ENCODE data around the gene TAMALIN. TPM values are rescaled to one million over a fixed set of nuclear protein-coding genes. Genes with fewer than 3 reads are reported as not detected.
A peak's percentile ranks its signal among the peaks of the same experiment; 100 is the strongest.

The TAMALIN gene
- polyA plus RNA-seq, 3 donors = 0.63 to 118 (median 1.6) TPM

- peaks cover 28 to 44% (median 40%) of the 10 kb centered on the region in 3 donors for H3K27me3 Mint-ChIP-seq (ENCODE audit: low read depth in 3 of 3)
- H3K4me1 Mint-ChIP-seq = peaks cover 58% of the 10 kb centered on the region
- peaks cover 30% of the 10 kb centered on the region for H4K20me1 ChIP-seq (ENCODE audit: insufficient read depth, low read length)
Observed at GRCh38 chr12:52049286-52049685, 42.5 kb downstream of the TAMALIN start.

GRCh38 chr12:52049688-52050087, 42.9 kb downstream of the TAMALIN start:
- peaks cover 55% of the 10 kb centered on the region for H3K4me1 Mint-ChIP-seq
- 79% methylated on average over 4 of the region's 5 CpGs for WGBS (ENCODE audit: insufficient coverage)
- Histone ChIP-seq H4K20me1 (ENCODE audit: insufficient read depth, low read length) (peaks cover 34% of the 10 kb centered on the region), H3K4me3 (replicated peaks in 1 of 3; ENCODE audit: low read depth in 2 of 3, low read length in 3 of 3) (peak overlapping the region in 1 of 3 experiments; percentile 87), H3K27ac (ENCODE audit: low read depth in 1 of 2, low read length in 2 of 2) (peak overlapping the region in 1 of 2 donors; percentile 85), H3K36me3 (replicated peaks in 1 of 2; ENCODE audit: control insufficient read depth in 1 of 2, insufficient read depth in 2 of 2, low read length in 2 of 2) (peaks cover 0 to under 1% of the 10 kb centered on the region in 2 donors), H3K9ac (ENCODE audit: insufficient read depth, low read length, poor library complexity, severe bottlenecking) (no peak overlapping the region), H3K79me2 (ENCODE audit: insufficient read depth, low read length) (no peaks in the 10 kb centered on the region), H3K9me3 (replicated peaks in 1 of 2; ENCODE audit: control insufficient read depth in 1 of 2, insufficient read depth in 1 of 2, low read length in 2 of 2) (no peaks in the 10 kb centered on the region), H2AFZ (ENCODE audit: insufficient read depth, low read depth, low read length, poor library complexity, severe bottlenecking) (no peak overlapping the region), H3K27me3 (ENCODE audit: control insufficient read depth in 2 of 2, insufficient read depth in 2 of 2, low read length in 2 of 2) (peaks cover 0 to 24% of the 10 kb centered on the region in 2 donors), H3K4me1 (ENCODE audit: control insufficient read depth in 1 of 2, insufficient read depth in 2 of 2, low read length in 2 of 2) (peaks cover 47 to 85% of the 10 kb centered on the region in 2 donors), H3K4me2 (replicated peaks; ENCODE audit: extremely low read depth, low read length, poor library complexity, severe bottlenecking) (peak overlapping the region; percentile 79)
- DNase-seq = no peak
- H3K4me3 Mint-ChIP-seq = peak overlapping the region; percentile 86 to 99
- peaks cover 0 to 16% (median 5%) of the 10 kb centered on the region in 7 donors for H3K9me3 Mint-ChIP-seq
- peak overlapping the region; percentile 94 to 97 (median 96) for H3K27ac Mint-ChIP-seq
- peaks cover 28 to 43% (median 40%) of the 10 kb centered on the region in 3 donors for H3K27me3 Mint-ChIP-seq (ENCODE audit: low read depth in 3 of 3)
- TF ChIP-seq CTCF (IDR thresholded peaks at IDR 0.05) = no peak
- intact Hi-C loops (cut with micrococcal nuclease) = loop anchor here (2.0 kb wide), 3 partner anchors 13 to 25 kb away; no protein-coding TSS in a partner anchor
- H3K36me3 Mint-ChIP-seq = peaks cover 18 to 34% of the 10 kb centered on the region in 2 donors

More at GRCh38 chr12:52049286-52049685, 42.5 kb downstream of the TAMALIN start:
- Histone ChIP-seq H3K4me1 (ENCODE audit: control insufficient read depth in 1 of 2, insufficient read depth in 2 of 2, low read length in 2 of 2) (peaks cover 47 to 87% of the 10 kb centered on the region in 2 donors), H3K27me3 (ENCODE audit: control insufficient read depth in 2 of 2, insufficient read depth in 2 of 2, low read length in 2 of 2) (peaks cover 0 to 24% of the 10 kb centered on the region in 2 donors), H2AFZ (ENCODE audit: insufficient read depth, low read depth, low read length, poor library complexity, severe bottlenecking) (no peak overlapping the region), H3K36me3 (replicated peaks in 1 of 2; ENCODE audit: control insufficient read depth in 1 of 2, insufficient read depth in 2 of 2, low read length in 2 of 2) (no peaks in the 10 kb centered on the region), H3K9me3 (replicated peaks in 1 of 2; ENCODE audit: control insufficient read depth in 1 of 2, insufficient read depth in 1 of 2, low read length in 2 of 2) (no peaks in the 10 kb centered on the region), H3K79me2 (ENCODE audit: insufficient read depth, low read length) (no peaks in the 10 kb centered on the region), H3K4me3 (replicated peaks in 1 of 3; ENCODE audit: low read depth in 2 of 3, low read length in 3 of 3) (no peak overlapping the region), H3K27ac (ENCODE audit: low read depth in 1 of 2, low read length in 2 of 2) (no peak overlapping the region), H3K9ac (ENCODE audit: insufficient read depth, low read length, poor library complexity, severe bottlenecking) (no peak overlapping the region), H3K4me2 (replicated peaks; ENCODE audit: extremely low read depth, low read length, poor library complexity, severe bottlenecking) (no peak overlapping the region)
- TF ChIP-seq CTCF (IDR thresholded peaks at IDR 0.05) = no peak
- WGBS (ENCODE audit: insufficient coverage) = 93% methylated on average over 3 of the region's 4 CpGs
- no peak for DNase-seq
- intact Hi-C loops (cut with micrococcal nuclease) = no loop called here
- Mint-ChIP-seq H3K4me3 (peak overlapping the region; percentile 86 to 99), H3K27ac (peak overlapping the region; percentile 33 to 97 (median 95)), H3K9me3 (peaks cover 0 to 16% (median 5%) of the 10 kb centered on the region in 7 donors), H3K36me3 (peaks cover 18 to 33% of the 10 kb centered on the region in 2 donors)
